GM12874 (cell line): ENCODE results near the gene CCHCR1.

Experiments
- CTCF ChIP-seq: IDR thresholded peaks from 2 replicates; pipeline ENCODE4 v1.5.1; 2011; ENCODE audit warnings: low read depth, mild to moderate bottlenecking, control low read depth, low read length, moderate library complexity; ENCODE audit not compliant: insufficient read depth

The CCHCR1 gene

GRCh38 chr6:31096656-31097055 lies 60.9 kb downstream of the CCHCR1 start:
- no peak for TF ChIP-seq CTCF

- TF ChIP-seq CTCF, result no peak
Observed at GRCh38 chr6:31096215-31096614, 61.4 kb downstream of the CCHCR1 start.

- TF ChIP-seq CTCF, result no peak
Observed at GRCh38 chr6:31094389-31094881, 63.2 kb downstream of the CCHCR1 start.

GRCh38 chr6:31092769-31093505 lies 64.7 kb downstream of the CCHCR1 start:
- TF ChIP-seq CTCF, result no peak
